Right lobe of liver (tissue), 4 donors: ENCODE data around the gene AKT3.

Source experiments
- CTCF ChIP-seq, 4 donors: fragments of 200-600 bp in 3 of 4; fragments of 450-650 bp in 1 of 4; IDR thresholded peaks; one replicate each; pipeline versions ENCODE4 v1.5.1 to v1.8.0; 2016 to 2022; ENCODE audit warnings: antibody characterized with exemption in 4 of 4, mild to moderate bottlenecking in 2 of 4
- POLR2A ChIP-seq: fragments of 450-650 bp; IDR thresholded peaks from one replicate; pipeline ENCODE4 v1.6.1; 2017; ENCODE audit warnings: antibody characterized with exemption, mild to moderate bottlenecking
- donor health status: DM: no; HTN: no; CAD: no.
- donor health status: DM: no; HTN: no; CAD: no.
- donor health status: DM: no; HTN: yes; CAD: no.

- no peak for TF ChIP-seq CTCF (IDR thresholded peaks at IDR 0.05)
- TF ChIP-seq POLR2A: no peak
Measured at GRCh38 chr1:243723458-243724043, 126.5 kb downstream of the AKT3 start.
